ENCODE measurements around the gene HOXB3.
"Not testable (repeated sequence)": the region's sequence is repeated elsewhere in the genome, so short reads cannot be mapped to it uniquely, and the experiment has no call there.

The HOXB3 gene

DNA sequence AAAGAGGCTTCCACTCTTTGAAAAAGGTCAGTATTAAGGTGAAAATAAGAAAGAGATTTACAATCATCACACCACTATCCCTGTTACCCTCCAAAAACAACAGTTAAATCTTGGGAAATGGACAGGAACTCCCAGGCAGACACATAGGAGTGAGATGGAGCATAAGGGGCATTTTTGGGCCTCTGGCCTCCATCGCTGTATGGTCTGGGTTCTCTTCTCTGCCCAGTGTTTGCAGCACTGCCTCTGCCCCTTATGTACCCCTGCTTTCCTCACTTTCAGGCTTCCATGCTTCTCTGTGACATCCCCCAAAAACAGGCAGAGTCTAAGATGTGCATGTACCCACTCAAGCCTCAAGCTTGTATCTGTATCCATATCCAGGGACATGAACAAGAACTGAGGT, 44.5 kb downstream of the HOXB3 start:
- no peak for DNase-seq (ENCODE audit: low read depth in 2 of 2)

GRCh38 chr17:48545022-48545375, 45.0 kb downstream of the HOXB3 start, which contains the start of gene HOXB2:
HOXB2 (minus strand) TSS chr17:48545109; CDS start chr17:48544911, 198 bp downstream.
- DNase-seq (ENCODE audit: low read depth in 2 of 2) = no peak

DNA sequence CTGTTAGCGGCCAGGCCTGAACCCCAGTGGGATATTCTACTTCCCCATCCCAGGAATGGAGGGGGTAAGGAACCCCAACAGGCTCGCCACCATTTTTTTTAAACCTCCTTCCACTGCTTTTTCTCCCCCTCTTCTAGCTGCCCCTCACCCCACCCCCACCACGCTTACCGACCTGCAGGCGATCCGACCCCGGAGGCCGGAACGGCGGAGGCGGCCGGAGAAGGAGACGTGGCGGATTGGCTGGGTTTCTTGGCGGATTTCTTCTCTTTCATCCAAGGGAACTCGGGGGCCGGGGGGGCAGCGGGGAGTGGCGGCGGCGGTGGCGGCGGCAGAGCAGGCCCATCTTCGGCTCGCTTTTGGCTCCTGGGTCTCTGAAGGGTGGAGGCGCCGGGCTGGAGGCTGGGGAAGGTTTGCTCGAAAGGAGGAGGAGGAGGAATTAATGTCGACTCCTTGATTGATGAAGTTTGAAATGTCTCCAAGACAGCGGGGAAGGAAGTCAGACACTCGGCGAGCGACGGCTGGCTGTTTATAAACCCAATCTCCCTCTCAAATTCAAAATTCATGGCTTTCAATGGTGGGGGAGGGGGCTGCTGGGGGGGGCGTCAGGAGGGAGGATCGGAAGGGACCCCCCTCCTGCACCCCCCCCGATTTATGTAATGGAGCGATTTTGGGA, 45.6 kb downstream of the HOXB3 start:
- DNase-seq (ENCODE audit: low read depth in 2 of 2) = peak in 1 of 2 donors; percentile 33

- DNase-seq (ENCODE audit: low read depth in 2 of 2) = peak in 1 of 2 donors; percentile 23
These were observed 46.1 kb downstream of the HOXB3 start for GRCh38 chr17:48543854-48544348.

GRCh38 chr17:48543107-48543853, 46.8 kb downstream of the HOXB3 start:
- peak in 1 of 2 donors; percentile 50 for DNase-seq (ENCODE audit: low read depth in 2 of 2)

- no peak for DNase-seq (ENCODE audit: low read depth in 2 of 2)
These were observed 47.3 kb downstream of the HOXB3 start for GRCh38 chr17:48542698-48543106.

DNA sequence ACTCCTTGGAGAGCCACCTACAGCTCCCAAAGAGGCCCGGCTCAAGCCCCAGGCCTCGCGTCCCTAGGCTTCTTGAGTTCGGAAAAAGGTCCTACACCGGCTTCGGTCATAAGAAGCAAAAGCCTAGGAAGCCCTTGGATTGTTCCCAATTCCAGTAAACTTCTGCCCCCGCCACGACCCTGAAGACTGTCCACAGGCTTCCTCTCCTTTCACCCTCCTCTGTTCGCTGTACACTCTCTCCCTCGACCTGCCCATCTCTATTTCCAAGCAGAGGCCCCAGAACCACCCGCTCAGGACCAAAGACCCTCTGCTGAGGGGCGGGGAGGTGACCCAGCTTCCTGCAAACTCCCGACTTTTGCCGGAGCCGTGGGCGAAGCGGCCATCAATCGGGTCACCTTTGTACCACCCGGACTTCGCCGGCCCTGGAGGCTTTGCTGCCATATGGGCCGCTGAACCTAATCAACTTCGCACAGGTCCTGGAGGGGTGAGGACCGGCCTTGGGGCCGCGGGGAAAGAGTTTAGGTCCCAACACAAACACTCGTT, 47.9 kb downstream of the HOXB3 start:
- DNase-seq (ENCODE audit: low read depth in 2 of 2) = peak in 1 of 2 donors; percentile 16

- peak in 1 of 2 donors; percentile 29 for DNase-seq (ENCODE audit: low read depth in 2 of 2)
These were observed 48.4 kb downstream of the HOXB3 start for GRCh38 chr17:48541577-48542113.

DNA sequence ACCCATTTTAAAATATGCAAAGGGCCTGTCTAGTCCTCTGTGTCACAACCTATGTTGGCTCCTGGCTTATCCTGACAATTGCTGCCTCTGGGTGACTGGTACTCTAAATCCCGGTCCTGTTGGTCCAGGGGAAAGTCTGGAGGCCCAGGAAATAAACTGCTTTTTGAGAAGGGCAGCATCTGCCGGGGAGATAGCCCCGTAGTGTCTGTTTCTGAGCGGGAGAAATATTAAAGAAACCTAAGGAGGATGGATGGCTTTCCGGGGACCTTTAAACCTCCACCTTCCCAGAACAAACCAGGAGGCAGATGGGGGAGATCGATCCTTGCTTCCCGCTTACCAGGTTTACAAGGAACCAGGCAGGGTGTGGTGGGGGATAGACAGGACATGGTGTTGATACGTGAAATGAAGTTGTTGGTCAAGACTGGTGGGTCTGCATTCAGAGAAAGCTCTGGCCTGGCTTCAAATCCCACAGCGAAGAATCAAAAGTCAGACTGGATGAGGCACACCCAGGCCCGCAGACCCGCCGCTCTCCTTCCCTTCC, 48.9 kb downstream of the HOXB3 start:
- DNase-seq (ENCODE audit: low read depth in 2 of 2) = no peak

- no peak for DNase-seq (ENCODE audit: low read depth in 2 of 2)
These were observed 49.8 kb downstream of the HOXB3 start for GRCh38 chr17:48540213-48540612.

- DNase-seq (ENCODE audit: low read depth in 2 of 2) = no peak
These were observed 50.9 kb downstream of the HOXB3 start for GRCh38 chr17:48539177-48539576.

- DNase-seq (ENCODE audit: low read depth in 2 of 2) = no peak
These were observed 52.7 kb downstream of the HOXB3 start for GRCh38 chr17:48537316-48537715.

- not testable (repeated sequence) for DNase-seq (ENCODE audit: low read depth in 2 of 2)
These were observed 54.1 kb downstream of the HOXB3 start for GRCh38 chr17:48535793-48536559.

DNA sequence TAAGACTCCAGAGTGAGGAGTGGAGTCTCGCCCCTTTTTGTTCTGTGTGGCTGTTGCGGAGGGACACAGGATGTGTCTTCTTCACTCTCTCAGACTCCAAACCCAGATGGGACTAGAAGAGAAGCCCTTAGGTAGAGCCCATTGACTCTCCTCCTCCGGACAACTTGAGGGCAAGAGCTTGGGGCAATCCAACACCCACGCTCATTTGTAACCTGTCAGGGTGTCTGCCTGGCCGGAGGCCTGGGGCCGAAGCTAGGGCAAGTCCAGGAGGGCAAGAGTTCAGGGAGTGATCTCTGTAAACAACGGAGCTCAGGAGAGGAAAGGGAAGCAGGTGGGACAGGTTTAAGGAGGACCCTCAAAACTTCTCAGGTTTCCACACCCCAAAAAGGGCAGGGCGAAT, 57.8 kb downstream of the HOXB3 start:
- no peak for DNase-seq (ENCODE audit: low read depth in 2 of 2)

DNA sequence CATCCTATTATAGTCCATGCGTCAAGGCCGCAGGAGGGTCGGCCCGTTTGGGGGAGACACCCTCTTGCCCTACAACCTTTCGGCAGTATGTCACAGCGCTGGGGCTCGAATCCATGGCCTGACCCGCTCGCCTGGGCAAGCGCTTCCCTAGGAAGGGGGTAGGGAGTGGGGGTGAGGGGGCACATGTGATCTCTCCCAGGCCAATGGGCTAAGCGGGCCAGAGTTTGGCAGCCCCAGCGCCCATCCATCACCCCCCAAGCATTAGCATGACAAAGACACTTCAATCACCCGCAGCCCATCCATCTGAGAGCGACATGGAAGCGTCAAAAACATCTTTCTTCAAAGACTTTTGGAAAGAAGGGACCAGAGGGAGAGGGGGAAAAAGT, 59.2 kb downstream of the HOXB3 start, which contains the start of gene HOXB1:
Gene HOXB1 (minus strand): TSS at position 125 of the 386 bp plus-strand sequence. CDS start 107 bp downstream, at position 18.
- DNase-seq (ENCODE audit: low read depth in 2 of 2) = no peak

DNA sequence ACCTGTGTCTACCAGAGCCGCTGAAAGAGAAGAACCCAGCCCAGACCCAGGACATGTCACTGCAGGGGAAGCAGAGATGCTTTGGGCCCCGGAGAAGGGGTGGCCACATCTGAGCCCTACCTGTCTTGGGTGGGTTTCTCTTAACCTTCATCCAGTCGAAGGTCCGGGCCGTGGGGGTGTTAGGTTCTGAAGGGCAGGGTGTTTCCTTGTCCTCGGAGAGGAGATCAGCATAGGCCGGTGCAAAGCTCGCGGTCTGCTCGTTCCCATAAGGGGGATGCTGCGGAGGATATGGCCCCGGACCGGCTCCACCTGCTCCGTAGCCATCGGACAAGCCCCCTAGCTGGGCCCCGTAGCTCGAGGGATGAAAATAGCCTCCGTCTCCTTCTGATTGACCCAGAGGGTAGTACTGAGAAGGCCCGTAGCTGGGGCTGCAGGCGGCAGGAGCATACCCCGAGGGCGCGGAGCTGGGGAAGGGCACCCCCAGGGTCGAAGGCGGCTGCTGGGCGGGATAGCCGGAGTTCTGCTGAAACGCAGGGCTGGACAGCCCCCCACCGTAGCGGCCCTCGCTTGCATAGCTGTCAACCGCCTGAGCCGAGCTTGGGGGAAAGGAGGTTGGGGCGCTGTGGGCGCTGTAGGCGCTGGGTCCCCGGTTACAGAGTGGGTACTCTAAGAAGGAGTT, 59.7 kb downstream of the HOXB3 start:
- no peak for DNase-seq (ENCODE audit: low read depth in 2 of 2)

- no peak for DNase-seq (ENCODE audit: low read depth in 2 of 2)
These were observed 60.4 kb downstream of the HOXB3 start for GRCh38 chr17:48529683-48530009.

GRCh38 chr17:48528936-48529682, 60.9 kb downstream of the HOXB3 start:
- no peak for DNase-seq (ENCODE audit: low read depth in 2 of 2)

GRCh38 chr17:48528153-48528935, 61.7 kb downstream of the HOXB3 start:
- no peak for DNase-seq (ENCODE audit: low read depth in 2 of 2)

All from activated CD4-positive, alpha-beta T cell treated with anti-CD3 and anti-CD28 coated beads for 24 hours (primary cell).